Hypothalamus (tissue), 51 donors: ENCODE measurements around the gene GGPS1.
"Not testable (repeated sequence)": the region's sequence is repeated elsewhere in the genome, so short reads cannot be mapped to it uniquely, and the experiment has no call there.

ENCODE experiments used
- DNase-seq, 51 donors: peaks; one replicate each; lab custom pipeline; 2025; lab: John Stamatoyannopoulos, UW

GGPS1 gene

GRCh38 chr1:235328271-235329138 lies at the start of gene GGPS1:
GGPS1 (plus strand) TSS chr1:235328570; CDS start chr1:235335265, 6,695 bp downstream.
- DNase-seq: peak; percentile 91 to 100 (median 98)

- DNase-seq: no peak
These were observed 49.5 kb upstream of the GGPS1 start for GRCh38 chr1:235278915-235279292.

DNA sequence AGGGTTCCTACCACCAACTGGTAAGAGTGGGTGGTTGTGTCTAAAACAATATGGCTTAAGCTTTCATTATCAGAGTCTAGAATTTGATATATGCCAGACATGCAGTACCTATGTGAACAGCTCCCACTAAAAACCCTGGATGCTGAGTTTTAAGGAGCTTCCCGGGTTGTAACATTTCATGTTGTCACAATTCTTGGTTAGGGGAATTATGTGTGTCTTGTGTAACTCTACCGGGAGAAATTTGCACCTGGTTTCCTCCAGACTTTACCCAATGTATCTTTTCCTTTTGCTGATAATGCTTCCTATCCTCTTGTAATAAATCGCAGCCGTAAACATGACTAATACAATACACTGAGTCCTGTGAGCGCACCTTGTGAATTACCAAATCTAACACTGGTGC lies 48.7 kb upstream of the GGPS1 start:
- DNase-seq: no peak

- no peak for DNase-seq
These were observed 47.9 kb upstream of the GGPS1 start for GRCh38 chr1:235280467-235280866.

DNA sequence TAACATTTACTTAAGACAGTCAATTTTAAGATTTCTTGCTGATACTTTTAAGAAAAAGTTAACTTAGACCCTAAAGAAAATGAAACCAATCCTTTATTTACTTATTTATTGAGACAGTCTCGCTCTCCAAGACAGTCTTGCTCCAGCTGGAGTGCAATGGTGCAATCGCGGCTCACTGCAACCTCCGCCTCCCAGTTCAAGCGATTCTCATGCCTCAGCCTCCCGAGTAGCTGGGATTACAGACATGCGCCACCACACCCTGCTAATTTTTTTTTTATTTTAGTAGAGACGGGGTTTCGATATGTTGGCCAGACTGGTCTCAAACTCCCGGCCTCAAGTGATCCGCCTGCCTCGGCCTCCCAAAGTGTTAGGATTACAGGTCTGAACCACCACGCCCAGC lies 44.7 kb upstream of the GGPS1 start:
- not testable (repeated sequence) for DNase-seq

GRCh38 chr1:235284231-235284769 lies 44.1 kb upstream of the GGPS1 start:
- no peak for DNase-seq

GRCh38 chr1:235286667-235287066 lies 41.7 kb upstream of the GGPS1 start:
- no peak for DNase-seq

- DNase-seq: no peak
These were observed 41.0 kb upstream of the GGPS1 start for GRCh38 chr1:235287208-235287882.

DNA sequence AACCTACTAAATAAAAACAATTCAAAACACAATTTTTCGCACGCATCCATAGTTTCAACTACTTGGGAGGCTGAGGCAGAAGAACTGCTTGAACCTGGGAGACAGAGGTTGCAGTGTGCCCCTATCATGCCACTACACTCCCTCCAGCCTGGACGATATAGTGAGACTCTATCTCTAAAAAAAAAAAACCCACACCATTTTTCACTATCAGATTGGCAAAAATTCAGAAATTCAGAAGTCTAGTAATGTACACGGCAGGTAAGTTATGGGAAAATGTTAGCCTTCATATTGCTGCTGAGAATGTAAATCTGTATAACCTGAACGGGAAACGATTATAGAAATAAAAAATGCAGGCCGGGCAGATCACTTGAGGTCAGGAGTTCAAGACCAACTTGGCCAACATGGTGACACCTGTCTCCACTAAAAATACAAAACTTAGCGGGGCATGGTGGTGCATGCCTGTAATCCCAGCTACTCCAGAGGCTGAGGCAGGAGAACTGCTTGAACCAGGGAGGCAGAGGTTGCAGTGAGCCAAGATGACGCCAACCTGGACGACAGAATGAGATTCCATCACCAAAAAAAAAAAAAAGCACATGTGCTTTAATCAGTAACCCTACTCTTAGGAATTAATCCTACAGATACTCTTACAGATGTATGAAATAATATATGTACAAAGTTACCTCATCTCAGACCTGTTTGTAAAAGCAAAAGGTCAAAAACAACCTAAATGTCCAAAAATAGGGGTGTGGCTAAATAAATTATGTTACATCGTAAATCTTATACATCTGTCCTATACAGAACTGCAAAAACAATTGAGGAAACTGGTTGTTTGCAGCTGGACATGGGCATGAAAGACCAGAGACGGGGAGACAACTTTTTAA lies 38.3 kb upstream of the GGPS1 start:
- DNase-seq: no peak

DNA sequence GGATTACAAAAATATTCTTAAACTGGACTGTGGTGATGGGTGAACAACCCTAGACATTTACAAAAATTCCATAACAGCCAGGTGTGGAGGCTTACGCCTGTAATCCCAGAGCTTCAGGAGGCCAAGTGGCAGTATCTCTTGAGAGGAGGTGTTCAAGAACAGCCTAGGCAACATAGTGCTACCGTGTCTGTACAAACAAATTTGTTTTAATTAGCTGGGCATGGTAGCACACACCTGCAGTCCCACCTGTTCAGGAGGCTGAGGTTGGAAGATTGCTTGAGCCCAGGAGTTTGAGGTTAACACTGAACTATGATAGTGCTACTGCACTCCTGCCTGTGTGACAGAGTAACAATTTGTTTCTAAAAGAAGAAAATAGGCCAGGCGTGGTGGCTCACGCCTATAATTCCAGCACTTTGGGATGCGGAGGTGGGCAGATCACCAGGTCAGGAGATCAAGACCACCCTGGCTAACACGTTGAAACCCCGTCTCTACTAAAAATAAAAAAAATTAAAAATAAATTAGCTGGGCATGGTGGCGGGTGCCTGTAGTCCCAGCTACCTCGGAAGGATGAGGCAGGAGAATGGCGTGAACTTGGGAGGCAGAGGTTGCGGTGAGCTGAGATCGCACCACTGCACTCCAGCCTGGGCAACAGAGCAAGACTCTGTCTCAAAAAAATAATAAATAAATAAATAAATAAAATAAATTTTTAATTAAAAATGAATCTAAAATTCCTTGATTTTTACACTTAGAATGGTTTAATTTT lies 37.4 kb upstream of the GGPS1 start:
- DNase-seq: no peak

GRCh38 chr1:235291599-235292091 lies 36.7 kb upstream of the GGPS1 start:
- no peak for DNase-seq

DNA sequence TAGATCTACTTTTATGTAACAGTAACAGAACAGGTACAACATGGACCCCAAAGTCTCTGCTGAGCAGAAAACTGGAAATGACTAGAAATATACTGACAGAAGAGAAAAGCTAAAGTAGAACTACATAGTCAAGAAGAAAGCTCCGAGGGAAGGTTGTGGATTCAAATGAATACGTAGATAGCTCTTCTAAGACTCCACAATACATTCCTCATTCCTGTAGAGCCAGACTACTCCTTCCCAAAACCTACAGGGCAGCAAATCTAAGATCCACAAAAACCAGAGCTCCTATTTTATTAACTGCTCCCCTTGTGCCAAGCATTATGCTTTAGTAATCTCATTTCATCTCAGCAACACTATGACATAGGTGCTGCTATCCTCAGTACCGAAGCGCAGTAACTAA lies 35.6 kb upstream of the GGPS1 start:
- DNase-seq: no peak

- DNase-seq: no peak
These were observed 34.9 kb upstream of the GGPS1 start for GRCh38 chr1:235293322-235293942.

DNA sequence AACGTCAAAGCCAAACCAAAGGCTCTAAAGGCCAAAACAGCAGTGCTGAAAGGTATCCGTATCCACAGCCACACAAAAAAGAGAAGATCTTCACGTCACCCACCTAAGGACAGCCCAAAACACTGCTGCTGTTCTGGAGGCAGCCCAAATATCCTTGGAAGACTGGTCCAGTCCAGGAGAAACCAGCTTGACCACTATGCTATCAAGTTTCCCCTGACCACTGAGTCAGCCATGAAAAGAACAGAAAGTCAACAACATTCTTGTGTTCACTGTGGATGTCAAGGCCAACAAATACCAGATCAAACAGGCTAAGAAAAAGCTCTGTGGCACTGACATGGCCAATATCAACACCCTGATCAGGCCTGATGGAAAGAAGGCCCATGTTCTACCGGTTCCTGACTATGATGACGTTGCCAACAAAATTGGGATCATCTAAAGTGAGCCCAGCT lies 32.4 kb upstream of the GGPS1 start:
- no peak for DNase-seq

DNA sequence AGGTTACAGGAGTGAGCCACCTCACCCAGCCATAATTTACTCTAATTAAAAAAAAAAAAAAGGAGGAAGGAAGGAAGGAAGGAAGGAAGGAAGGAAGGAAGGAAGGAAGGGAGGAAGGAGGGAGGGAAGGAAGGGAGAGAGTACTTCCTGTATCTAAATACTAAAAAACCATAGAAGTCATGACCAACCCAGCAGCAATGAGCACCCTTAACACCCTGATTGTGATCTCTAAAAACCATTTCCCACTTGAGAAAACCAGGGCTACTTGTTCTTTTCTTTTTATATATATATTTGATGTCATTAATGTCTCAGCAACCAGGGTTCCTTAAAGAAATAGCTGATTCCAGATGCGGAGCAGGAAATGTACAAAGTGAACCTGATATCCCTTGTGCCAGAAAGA lies 31.6 kb upstream of the GGPS1 start:
- DNase-seq: no peak

DNA sequence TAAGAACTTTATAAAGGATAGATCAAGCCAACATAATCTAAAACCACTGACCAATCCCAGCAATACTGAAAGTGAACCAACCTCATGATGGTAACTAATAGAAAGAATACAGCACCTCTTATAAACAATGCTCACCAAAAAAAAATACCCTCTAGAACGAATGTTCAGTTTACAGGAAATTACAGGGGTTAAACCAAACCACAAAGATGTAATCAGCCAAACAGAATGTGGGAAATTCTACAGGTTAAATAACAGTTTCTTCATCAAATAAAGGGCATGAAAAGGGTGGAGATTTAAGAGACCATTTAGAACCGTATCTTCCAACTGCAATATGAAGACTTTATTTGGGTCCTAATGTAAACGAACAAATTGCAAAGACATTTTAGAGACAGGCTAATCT lies 30.8 kb upstream of the GGPS1 start:
- DNase-seq: no peak

DNA sequence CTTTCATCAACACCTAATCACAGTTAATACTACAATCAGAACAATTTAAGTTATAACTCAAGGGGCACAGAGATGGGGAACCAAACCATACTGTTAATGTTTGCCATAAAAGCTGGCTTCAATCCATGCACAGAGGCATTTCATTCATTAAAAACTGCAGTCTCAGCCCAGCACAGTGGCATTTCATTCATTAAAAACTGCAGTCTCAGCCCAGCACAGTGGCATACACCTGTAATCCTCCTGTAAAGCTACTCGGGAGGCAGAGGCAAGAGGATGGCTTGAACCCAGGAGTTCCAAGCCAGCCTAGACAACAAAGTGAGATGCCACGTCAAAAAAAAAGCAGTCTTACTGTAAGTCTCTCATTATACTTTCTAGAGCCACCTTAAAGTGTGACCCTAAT lies 29.6 kb upstream of the GGPS1 start:
- DNase-seq: no peak

GRCh38 chr1:235299169-235299858 lies 29.1 kb upstream of the GGPS1 start:
- DNase-seq: no peak

DNA sequence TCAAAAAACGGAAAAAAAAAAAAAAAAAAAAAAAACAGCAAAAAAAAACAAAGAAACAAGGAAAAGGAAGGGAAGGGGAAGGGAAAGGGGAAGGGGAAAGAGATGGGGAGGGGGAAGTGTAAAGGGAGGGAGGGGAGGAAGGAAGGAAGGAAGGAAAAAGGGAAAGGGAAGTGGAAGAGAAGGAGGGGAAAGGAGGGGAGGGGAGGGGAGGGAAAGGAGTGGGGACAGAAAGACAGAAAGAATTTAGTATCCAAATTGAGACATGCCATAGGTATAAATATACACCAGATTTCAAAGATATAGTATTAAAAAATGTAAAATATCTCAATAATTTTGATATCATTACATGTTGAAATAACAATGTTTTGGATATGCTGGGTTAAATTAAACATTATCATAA lies 26.2 kb upstream of the GGPS1 start:
- DNase-seq: no peak
